H1 (cell line): ENCODE results near the gene ADAMTS16. TPM values are rescaled to one million over a fixed set of nuclear protein-coding genes. Genes with fewer than 3 reads are reported as not detected.

Experiments used
- CTCF ChIA-PET: fragments of 300-600 bp; sonication (Branson Sonifier 250); formaldehyde crosslinking; loops from one replicate; lab custom pipeline; 2021; ENCODE audit not compliant: partially characterized antibody; lab: Charles Lee
- POLR2A ChIA-PET: fragments of 300-600 bp; sonication (Branson Sonifier 250); formaldehyde crosslinking; loops from one replicate; lab custom pipeline; 2021; ENCODE audit warnings: inconsistent platforms; ENCODE audit not compliant: partially characterized antibody; lab: Charles Lee
- DNase-seq, 2 experiments: peaks; one replicate each; pipeline versions ENCODE4 v3.0.0 to v3.0.0-alpha.2; 2010 to 2022; ENCODE audit warnings: low spot score in 2 of 2, low read depth in 1 of 2, mixed read lengths in 1 of 2
- FAIRE-seq: peaks from 2 replicates; lab custom pipeline; 2011; peaks lifted over from hg19 to GRCh38; lab: Jason Lieb, UNC
- H2AFZ ChIP-seq: 2 replicates; pipeline ENCODE4 v1.8.1; 2012; ENCODE audit warnings: low read length, inconsistent platforms
- H2AK5ac ChIP-seq: 2 replicates; pipeline ENCODE4 v1.6.1; 2013; ENCODE audit warnings: low read depth, low read length
- H2BK120ac ChIP-seq: replicated peaks from 2 replicates; pipeline ENCODE3; 2013; ENCODE audit warnings: low read depth, low read length, inconsistent platforms
- H2BK12ac ChIP-seq: 2 replicates; pipeline ENCODE4 v1.6.1; 2013; ENCODE audit warnings: low read depth, low read length
- H2BK15ac ChIP-seq: 2 replicates; pipeline ENCODE4 v1.6.1; 2013; ENCODE audit warnings: low read length
- H2BK20ac ChIP-seq: 2 replicates; pipeline ENCODE4 v1.6.1; 2013; ENCODE audit warnings: low read length
- H2BK5ac ChIP-seq: 2 replicates; pipeline ENCODE4 v1.6.1; 2013; ENCODE audit warnings: low read depth, low read length
- H3K14ac ChIP-seq: 2 replicates; pipeline ENCODE4 v1.6.1; 2013; ENCODE audit warnings: inconsistent platforms; ENCODE audit not compliant: insufficient read length
- H3K18ac ChIP-seq: 2 replicates; pipeline ENCODE4 v1.6.1; 2013; ENCODE audit warnings: low read length; ENCODE audit errors: extremely low read depth
- H3K23ac ChIP-seq: 2 replicates; pipeline ENCODE4 v1.6.1; 2013; ENCODE audit warnings: inconsistent platforms; ENCODE audit not compliant: insufficient read length
- H3K23me2 ChIP-seq: 2 replicates; pipeline ENCODE4 v1.6.1; 2013; ENCODE audit warnings: low read depth, low read length
- H3K27ac ChIP-seq: 2 replicates; pipeline ENCODE4 v1.6.1; 2011; ENCODE audit warnings: low read depth, low read length, inconsistent platforms
- H3K27me3 ChIP-seq, 4 experiments: replicated peaks in 1 of 4; 1 replicate in 1 of 4; 2 replicates in 3 of 4; pipeline versions ENCODE4 v1.6.1 to v1.8.1; 2011 to 2013; ENCODE audit warnings: low read length in 3 of 4, mild to moderate bottlenecking in 3 of 4, inconsistent platforms in 2 of 4, mixed read lengths in 2 of 4, moderate library complexity in 1 of 4; ENCODE audit not compliant: control insufficient read depth in 3 of 4, insufficient read depth in 3 of 4; ENCODE audit errors: extremely low read depth in 1 of 4
- H3K36me3 ChIP-seq, 4 experiments: 2 replicates each; pipeline versions ENCODE4 v1.6.1 to v1.8.1; 2011 to 2013; ENCODE audit warnings: mild to moderate bottlenecking in 4 of 4, low read length in 3 of 4, moderate library complexity in 2 of 4, control low read depth in 1 of 4, inconsistent platforms in 1 of 4; ENCODE audit not compliant: insufficient read depth in 4 of 4, control insufficient read depth in 2 of 4
- H3K4ac ChIP-seq: replicated peaks from 2 replicates; pipeline ENCODE3; 2013; ENCODE audit warnings: low read length, low read depth, mixed read lengths, inconsistent platforms; ENCODE audit not compliant: insufficient read length
- H3K4me1 ChIP-seq, 4 experiments: replicated peaks in 1 of 4; 1 replicate in 1 of 4; 2 replicates in 3 of 4; pipeline versions ENCODE4 v1.6.1 to v1.8.1; 2011 to 2013; ENCODE audit warnings: low read length in 3 of 4, inconsistent platforms in 2 of 4, mixed read lengths in 1 of 4; ENCODE audit not compliant: insufficient read depth in 4 of 4, control insufficient read depth in 3 of 4
- H3K4me2 ChIP-seq, 2 experiments: 2 replicates each; pipeline versions ENCODE4 v1.6.1 to v1.8.1; 2011 to 2013; ENCODE audit warnings: low read depth in 2 of 2, low read length in 2 of 2, control low read depth in 1 of 2, inconsistent platforms in 1 of 2, mild to moderate bottlenecking in 1 of 2; ENCODE audit not compliant: insufficient read depth in 1 of 2
- H3K4me3 ChIP-seq, 4 experiments: fragments of 200-600, 300-600 bp in 1 of 4; sonication (generic), shearing (Covaris generic), sonication (Bioruptor Twin) in 1 of 4; 2 replicates each; pipeline versions ENCODE4 v1.5.1 to v1.8.1; 2011 to 2016; ENCODE audit warnings: low read length in 4 of 4, low read depth in 3 of 4, control low read depth in 2 of 4, inconsistent platforms in 2 of 4, mild to moderate bottlenecking in 2 of 4, mixed read lengths in 1 of 4, moderate library complexity in 1 of 4; ENCODE audit not compliant: insufficient read depth in 2 of 4; ENCODE audit errors: extremely low read depth in 1 of 4
- H3K56ac ChIP-seq: replicated peaks from 2 replicates; pipeline ENCODE3; 2013; ENCODE audit warnings: low read depth, mild to moderate bottlenecking, mixed read lengths, low read length, inconsistent platforms; ENCODE audit not compliant: insufficient read length
- H3K79me1 ChIP-seq: 2 replicates; pipeline ENCODE4 v1.6.1; 2013; ENCODE audit warnings: low read depth, low read length, control low read depth
- H3K79me2 ChIP-seq, 2 experiments: 2 replicates each; pipeline versions ENCODE4 v1.6.1 to v1.8.1; 2012 to 2013; ENCODE audit warnings: low read length in 2 of 2, mild to moderate bottlenecking in 2 of 2, inconsistent platforms in 1 of 2; ENCODE audit not compliant: insufficient read depth in 2 of 2, control insufficient read depth in 1 of 2
- H3K9ac ChIP-seq, 4 experiments: replicated peaks in 1 of 4; 1 replicate in 1 of 4; 2 replicates in 3 of 4; pipeline versions ENCODE4 v1.6.1 to v1.8.1; 2011 to 2013; ENCODE audit warnings: low read depth in 3 of 4, low read length in 3 of 4, control low read depth in 2 of 4, mild to moderate bottlenecking in 2 of 4, moderate library complexity in 2 of 4, inconsistent platforms in 1 of 4; ENCODE audit errors: extremely low read depth in 1 of 4
- H3K9me3 ChIP-seq, 2 experiments: 2 replicates each; pipeline versions ENCODE4 v1.6.1 to v1.8.1; 2012 to 2013; ENCODE audit warnings: mild to moderate bottlenecking in 2 of 2, moderate library complexity in 2 of 2, control low read depth in 1 of 2, inconsistent platforms in 1 of 2, low read depth in 1 of 2, low read length in 1 of 2, mixed read lengths in 1 of 2; ENCODE audit not compliant: insufficient read depth in 2 of 2
- H4K20me1 ChIP-seq, 2 experiments: replicated peaks in 1 of 2; 2 replicates each; pipeline versions ENCODE3 to v1.8.1; 2011 to 2013; ENCODE audit warnings: inconsistent platforms in 2 of 2, low read length in 2 of 2, mild to moderate bottlenecking in 1 of 2; ENCODE audit not compliant: insufficient read depth in 2 of 2, control insufficient read depth in 1 of 2
- H4K5ac ChIP-seq: 2 replicates; pipeline ENCODE4 v1.6.1; 2013; ENCODE audit warnings: low read length, low read depth, mixed read lengths, inconsistent platforms; ENCODE audit not compliant: insufficient read length
- H4K8ac ChIP-seq: 2 replicates; pipeline ENCODE4 v1.8.0; 2013; ENCODE audit warnings: mild to moderate bottlenecking, moderate library complexity, low read length, inconsistent platforms; ENCODE audit not compliant: insufficient read depth; ENCODE audit errors: extremely low read depth
- H4K91ac ChIP-seq: replicated peaks from 2 replicates; pipeline ENCODE3; 2013; ENCODE audit warnings: low read length, mixed read lengths, inconsistent platforms; ENCODE audit not compliant: insufficient read length
- BACH1 ChIP-seq: IDR thresholded peaks from 2 replicates; pipeline ENCODE4 v1.6.1; 2012; ENCODE audit warnings: low read length, improper control_type of control experiment
- BCL11A ChIP-seq, 2 experiments: IDR thresholded peaks; one replicate each; pipeline ENCODE4 v1.6.1; 2011; ENCODE audit warnings: low read depth in 2 of 2, low read length in 2 of 2, mild to moderate bottlenecking in 2 of 2
- CEBPB ChIP-seq: IDR thresholded peaks from 2 replicates; pipeline ENCODE4 v1.6.1; 2012; ENCODE audit warnings: low read depth, low read length
- CREB1 ChIP-seq: IDR thresholded peaks from 2 replicates; pipeline ENCODE4 v1.6.1; 2012; ENCODE audit warnings: inconsistent platforms
- CTCF ChIP-seq, 3 experiments: IDR thresholded peaks; 1 replicate in 2 of 3; 2 replicates in 1 of 3; pipeline versions ENCODE4 v1.5.1 to v1.6.1; 2011; ENCODE audit warnings: low read length in 3 of 3, mild to moderate bottlenecking in 3 of 3, inconsistent platforms in 2 of 3, low read depth in 1 of 3, moderate library complexity in 1 of 3; ENCODE audit not compliant: insufficient read depth in 1 of 3; ENCODE audit errors: control extremely low read depth in 1 of 3
- KDM1A ChIP-seq: fragments of 200-600, 300-600 bp; sonication (generic); IDR thresholded peaks from 2 replicates; pipeline ENCODE4 v1.7.1; 2016; ENCODE audit warnings: mild to moderate bottlenecking, low read length, borderline replicate concordance
- MAX ChIP-seq: IDR thresholded peaks from 2 replicates; pipeline ENCODE4 v1.6.1; 2012; ENCODE audit warnings: inconsistent platforms
- POU5F1 ChIP-seq: IDR thresholded peaks from 2 replicates; pipeline ENCODE4 v1.6.1; 2011; ENCODE audit warnings: low read depth, mild to moderate bottlenecking, low read length, moderate library complexity
- RXRA ChIP-seq: IDR thresholded peaks from 2 replicates; pipeline ENCODE4 v1.6.1; 2011; ENCODE audit warnings: low read depth, mild to moderate bottlenecking, low read length, moderate library complexity; ENCODE audit not compliant: insufficient read depth
- TCF12 ChIP-seq: IDR thresholded peaks from 2 replicates; pipeline ENCODE4 v1.6.1; 2011; ENCODE audit warnings: low read depth, mild to moderate bottlenecking, low read length
- ZNF274 ChIP-seq: IDR thresholded peaks from 2 replicates; pipeline ENCODE4 v1.7.0; 2012; ENCODE audit warnings: low read length, borderline replicate concordance; ENCODE audit errors: extremely low read depth
- WGBS, 2 experiments: shearing (Covaris generic) in 1 of 2; methylation state at CpG; one replicate each; pipeline versions ENCODE4 v1.1.6 to v1.1.7; 2013 to 2015; ENCODE audit warnings: low lambda C conversion rate in 2 of 2, mixed read lengths in 2 of 2, inconsistent platforms in 1 of 2, low coverage in 1 of 2, missing lambda C conversion rate in 1 of 2; ENCODE audit not compliant: insufficient replicate concordance in 2 of 2, insufficient coverage in 1 of 2, insufficient read length in 1 of 2; ENCODE audit errors: extremely low coverage in 1 of 2, missing lambda C conversion rate in 1 of 2; 5-methylcytosine and 5-hydroxymethylcytosine counted together
- polyA plus RNA-seq, 7 experiments: library from polyadenylated mRNA; depleted of rRNA in 3 of 7; stranded (reverse) in 5 of 7; unstranded in 2 of 7; fragments of >200 nt in 5 of 7; fragments of 200-250 nt in 2 of 7; gene quantifications; 1 replicate in 5 of 7; 2 replicates in 1 of 7; 4 replicates in 1 of 7; pipeline versions ENCODE4 v1.2.1 to v1.2.3, GENCODE V29; 2011 to 2013; ENCODE audit warnings: missing spikeins in 2 of 7, mixed read lengths in 2 of 7
- total RNA-seq: library from RNA; stranded (reverse); fragmentation: NEBNext Ultra II Directional; extraction: Animal tissue kit (Norgen Biotek cat#: 25700); gene quantifications from 2 replicates; pipeline ENCODE4 v1.2.1, GENCODE V29; 2021

The ADAMTS16 gene
- total and polyA plus RNA-seq, 2 of the 8 experiments (the other 6 are each of a cell fraction or from before 2014, with no cell fraction given) = 3.7 to 16.0 TPM

GRCh38 chr5:5179597-5179996 is 39.5 kb downstream of the ADAMTS16 start:
- H3K4ac ChIP-seq = peak overlapping the region; percentile 40
- no peak for TF ChIP-seq ZNF274
- TF ChIP-seq CEBPB = no peak
- no peak for TF ChIP-seq CTCF (IDR thresholded peaks at IDR 0.05; ENCODE audit: control extremely low read depth in 1 of 3, insufficient read depth in 1 of 3, low read depth in 1 of 3, low read length in 3 of 3)
- TF ChIP-seq BACH1 = no peak
- no peak for TF ChIP-seq MAX
- TF ChIP-seq RXRA = no peak
- peak; percentile 87 for TF ChIP-seq TCF12
- peak; percentile 95 to 98 for TF ChIP-seq BCL11A (IDR thresholded peaks at IDR 0.05; ENCODE audit: low read depth in 2 of 2, low read length in 2 of 2)
- no peak for TF ChIP-seq KDM1A
- TF ChIP-seq POU5F1 = no peak
- TF ChIP-seq CREB1 = no peak

More at GRCh38 chr5:5179597-5179996, 39.5 kb downstream of the ADAMTS16 start:
- peak overlapping the region; percentile 75 for H4K5ac ChIP-seq
- no peak overlapping the region for H3K14ac ChIP-seq
- peak overlapping the region; percentile 88; the same call in 1 of the 2 replicates for H4K8ac ChIP-seq
- CTCF ChIA-PET = interaction anchor here (0.6 to 2.0 kb wide), 3 partner anchors 14 to 225 kb away, joined by 3 to 7 read pairs (median 3); no protein-coding TSS in a partner anchor
- no peaks in the 10 kb centered on the region for H4K20me1 ChIP-seq
- POLR2A ChIA-PET = interaction anchor here (1.1 to 5.1 kb wide), 3 partner anchors 14 to 40 kb away, joined by 3 to 25 read pairs (median 11); partner anchors contain the start of gene ADAMTS16
- FAIRE-seq = peak; percentile 97
- no peak overlapping the region; a peak in 1 of 7 replicates for H3K9ac ChIP-seq
- H3K36me3 ChIP-seq = no peaks in the 10 kb centered on the region
- no peak overlapping the region for H2BK15ac ChIP-seq
- no peaks in the 10 kb centered on the region for H3K27me3 ChIP-seq
- no peaks in the 10 kb centered on the region for H3K23me2 ChIP-seq
- peak overlapping the region; percentile 89 for H2BK20ac ChIP-seq
- 10% methylated on average over 4 of the region's 4 CpGs; no CpG with 5 or more reads in 1 of the 2 experiments for WGBS, 2 experiments
- peak overlapping the region; percentile 96 for H3K18ac ChIP-seq
- H2BK5ac ChIP-seq = peak overlapping the region; percentile 98
- H3K4me3 ChIP-seq = peak overlapping the region in 3 of 4 experiments; percentile 6 to 49 (median 12); a peak in 3 of 8 replicates
- peak overlapping the region; percentile 68; the same call in 1 of the 2 replicates for H2AK5ac ChIP-seq
- peak overlapping the region; percentile 67 for H2BK120ac ChIP-seq
- H3K4me1 ChIP-seq = peaks cover 23 to 41% (median 33%) of the 10 kb centered on the region in 4 experiments
- H3K27ac ChIP-seq = peak overlapping the region; percentile 23; the same call in 1 of the 2 replicates
- H2AFZ ChIP-seq = no peak overlapping the region
- peak overlapping the region; percentile 69 to 71 for H3K4me2 ChIP-seq
- peak overlapping the region; percentile 94 for H4K91ac ChIP-seq
- no peaks in the 10 kb centered on the region for H3K9me3 ChIP-seq
- 0 out of 4 replicates have a peak, but pooled peaks cover 0 to 13% of the 10 kb centered on the region in 2 experiments for H3K79me2 ChIP-seq
- H3K56ac ChIP-seq = no peak overlapping the region
- peak overlapping the region; percentile 95; the same call in 1 of the 2 replicates for H2BK12ac ChIP-seq
- H3K23ac ChIP-seq = no peak overlapping the region
- peaks cover 5% of the 10 kb centered on the region for H3K79me1 ChIP-seq
- peak; percentile 86 to 90 for DNase-seq
